ENCODE data around the gene FAM81B.

FAM81B gene

DNA sequence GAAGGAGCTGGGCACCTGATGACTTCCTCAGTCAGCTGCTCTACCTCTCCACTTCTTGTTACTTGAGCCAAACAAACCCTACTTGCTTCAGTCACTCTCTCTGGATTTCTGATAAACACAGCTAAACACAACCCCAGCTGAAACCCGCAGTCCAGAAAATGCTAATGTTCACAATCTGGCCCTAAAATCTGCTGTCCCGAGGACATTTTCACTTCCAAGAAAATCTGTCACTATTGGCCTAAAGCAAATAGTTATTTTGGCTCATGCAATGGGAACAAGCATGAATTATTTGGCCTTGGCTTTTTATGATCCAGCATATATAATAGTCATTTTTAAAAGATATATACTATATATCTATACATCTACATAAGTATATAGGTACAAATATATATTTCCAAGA lies 19.1 kb downstream of the FAM81B start:
- Histone ChIP-seq H3K4me1 (ENCODE audit: control insufficient read depth, insufficient read depth, low read length) (no peaks in the 10 kb centered on the region), H3K36me3 (ENCODE audit: control insufficient read depth, insufficient read depth, low read length) (no peaks in the 10 kb centered on the region), H3K9ac (ENCODE audit: low read length) (no peak overlapping the region), H3K27ac (ENCODE audit: low read depth, low read length) (no peak overlapping the region), H3K4me3 (ENCODE audit: low read length) (no peak overlapping the region), H3K27me3 (ENCODE audit: control insufficient read depth, insufficient read depth, low read length) (no peaks in the 10 kb centered on the region)

DNA sequence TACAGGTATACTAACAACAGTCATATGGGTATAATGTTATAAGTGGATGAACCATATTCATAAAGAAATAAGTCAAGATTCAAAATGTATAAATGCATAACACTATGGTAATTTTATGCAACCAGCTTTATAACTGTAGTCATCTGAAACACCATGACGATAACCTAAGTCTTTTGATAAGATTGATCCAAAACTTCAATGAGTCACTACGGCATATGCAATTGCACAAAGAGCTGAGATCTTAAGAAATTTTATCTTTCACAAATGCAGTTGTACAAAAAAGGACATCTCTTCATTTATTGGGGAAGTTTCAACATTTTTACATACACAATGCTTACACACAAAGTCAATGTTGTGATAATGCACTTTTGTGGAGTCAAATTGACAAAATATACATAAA lies 20.3 kb downstream of the FAM81B start:
- no peak overlapping the region for H3K27ac ChIP-seq (ENCODE audit: low read depth, low read length)
- H3K4me3 ChIP-seq (ENCODE audit: low read length): no peak overlapping the region
- H3K27me3 ChIP-seq (ENCODE audit: control insufficient read depth, insufficient read depth, low read length): no peaks in the 10 kb centered on the region
- no peak overlapping the region for H3K9ac ChIP-seq (ENCODE audit: low read length)
- H3K36me3 ChIP-seq (ENCODE audit: control insufficient read depth, insufficient read depth, low read length): no peaks in the 10 kb centered on the region
- no peaks in the 10 kb centered on the region for H3K4me1 ChIP-seq (ENCODE audit: control insufficient read depth, insufficient read depth, low read length)

DNA sequence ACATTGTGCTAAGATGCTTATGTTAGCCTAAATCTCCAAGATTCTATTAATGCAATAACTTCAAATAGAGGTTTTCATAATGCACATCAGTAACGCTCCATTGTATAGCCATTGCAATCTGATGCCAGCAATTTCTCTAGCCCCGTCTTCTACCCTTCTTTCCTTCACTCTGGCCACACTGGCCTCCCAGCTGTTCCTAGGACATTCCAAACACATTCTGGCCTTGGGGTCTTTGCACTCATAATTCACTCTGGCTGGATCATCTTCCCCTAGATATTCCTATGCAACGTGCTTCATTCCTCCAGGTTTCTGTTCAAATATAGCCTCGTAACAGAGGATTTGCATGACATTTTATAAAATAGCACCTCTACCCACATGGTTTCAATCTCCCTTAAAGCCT lies 23.3 kb downstream of the FAM81B start:
- no peak overlapping the region for H3K9ac ChIP-seq (ENCODE audit: low read length)
- no peaks in the 10 kb centered on the region for H3K36me3 ChIP-seq (ENCODE audit: control insufficient read depth, insufficient read depth, low read length)
- no peaks in the 10 kb centered on the region for H3K27me3 ChIP-seq (ENCODE audit: control insufficient read depth, insufficient read depth, low read length)
- H3K4me1 ChIP-seq (ENCODE audit: control insufficient read depth, insufficient read depth, low read length): no peaks in the 10 kb centered on the region
- no peak overlapping the region for H3K4me3 ChIP-seq (ENCODE audit: low read length)
- H3K27ac ChIP-seq (ENCODE audit: low read depth, low read length): no peak overlapping the region

DNA sequence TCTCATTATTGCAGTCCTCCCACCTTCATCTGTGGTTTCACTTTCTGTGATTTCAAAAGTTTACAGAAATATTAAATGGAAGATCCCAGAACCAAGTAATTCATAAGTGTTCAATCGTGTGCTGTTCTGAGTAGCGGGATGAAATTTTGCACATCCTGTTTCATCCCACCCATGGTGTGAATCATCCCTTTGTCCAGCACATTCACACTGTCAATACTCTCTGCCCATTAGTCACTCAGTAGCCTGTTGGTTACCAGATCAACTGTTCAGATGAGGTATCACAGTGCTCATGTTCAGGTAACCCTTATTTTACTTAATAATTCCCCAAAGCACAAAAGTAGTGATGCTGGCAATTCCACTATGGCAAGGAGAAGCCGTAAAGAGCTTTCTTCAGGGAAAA lies 26.8 kb downstream of the FAM81B start:
- Histone ChIP-seq H3K4me1 (ENCODE audit: control insufficient read depth, insufficient read depth, low read length) (no peaks in the 10 kb centered on the region), H3K27me3 (ENCODE audit: control insufficient read depth, insufficient read depth, low read length) (no peaks in the 10 kb centered on the region), H3K36me3 (ENCODE audit: control insufficient read depth, insufficient read depth, low read length) (no peaks in the 10 kb centered on the region), H3K4me3 (ENCODE audit: low read length) (no peak overlapping the region), H3K9ac (ENCODE audit: low read length) (no peak overlapping the region), H3K27ac (ENCODE audit: low read depth, low read length) (no peak overlapping the region)

DNA sequence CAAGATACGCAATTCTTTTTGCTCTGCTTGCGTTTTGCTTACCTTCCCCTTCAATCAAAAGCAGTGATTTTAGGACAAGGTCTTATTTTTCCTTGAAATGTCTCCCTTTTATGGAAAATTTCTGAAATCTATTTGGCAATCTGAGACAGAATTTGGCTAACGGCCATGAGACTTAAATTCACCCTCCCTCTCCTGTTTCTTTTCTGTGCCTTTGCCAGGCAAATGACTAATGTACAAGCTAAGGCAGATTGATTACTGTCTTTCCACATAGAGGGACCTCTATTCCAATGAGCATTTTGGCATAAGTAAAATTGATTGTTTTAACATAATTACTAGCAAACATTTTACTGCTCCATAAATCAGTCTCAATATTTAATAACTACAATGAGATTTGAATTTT lies 31.7 kb downstream of the FAM81B start:
- Histone ChIP-seq H3K27ac (ENCODE audit: low read depth, low read length) (no peak overlapping the region), H3K27me3 (ENCODE audit: control insufficient read depth, insufficient read depth, low read length) (no peaks in the 10 kb centered on the region), H3K4me1 (ENCODE audit: control insufficient read depth, insufficient read depth, low read length) (no peaks in the 10 kb centered on the region), H3K36me3 (ENCODE audit: control insufficient read depth, insufficient read depth, low read length) (no peaks in the 10 kb centered on the region), H3K4me3 (ENCODE audit: low read length) (no peak overlapping the region), H3K9ac (ENCODE audit: low read length) (no peak overlapping the region)

DNA sequence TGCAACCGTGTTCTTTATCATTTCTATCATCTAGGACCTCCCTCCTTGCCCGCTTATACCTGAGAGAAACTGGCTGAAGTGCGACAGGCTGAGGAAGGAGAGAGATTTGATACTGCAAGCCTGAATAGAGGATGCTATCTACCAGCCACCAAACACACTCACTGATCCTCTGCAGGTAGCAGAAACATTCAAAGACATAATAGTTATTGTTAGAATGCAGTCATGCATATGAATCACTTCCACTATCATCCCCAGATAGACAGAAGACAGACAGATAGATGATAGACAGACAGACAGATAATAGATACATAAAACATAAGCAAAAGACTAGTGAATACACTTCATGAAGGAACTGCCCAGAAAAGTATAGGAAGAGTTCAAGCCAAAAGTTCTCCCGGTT lies 32.9 kb downstream of the FAM81B start:
- H3K27ac ChIP-seq (ENCODE audit: low read depth, low read length): no peak overlapping the region
- H3K36me3 ChIP-seq (ENCODE audit: control insufficient read depth, insufficient read depth, low read length): no peaks in the 10 kb centered on the region
- no peak overlapping the region for H3K4me3 ChIP-seq (ENCODE audit: low read length)
- no peaks in the 10 kb centered on the region for H3K4me1 ChIP-seq (ENCODE audit: control insufficient read depth, insufficient read depth, low read length)
- H3K27me3 ChIP-seq (ENCODE audit: control insufficient read depth, insufficient read depth, low read length): no peaks in the 10 kb centered on the region
- no peak overlapping the region for H3K9ac ChIP-seq (ENCODE audit: low read length)

DNA sequence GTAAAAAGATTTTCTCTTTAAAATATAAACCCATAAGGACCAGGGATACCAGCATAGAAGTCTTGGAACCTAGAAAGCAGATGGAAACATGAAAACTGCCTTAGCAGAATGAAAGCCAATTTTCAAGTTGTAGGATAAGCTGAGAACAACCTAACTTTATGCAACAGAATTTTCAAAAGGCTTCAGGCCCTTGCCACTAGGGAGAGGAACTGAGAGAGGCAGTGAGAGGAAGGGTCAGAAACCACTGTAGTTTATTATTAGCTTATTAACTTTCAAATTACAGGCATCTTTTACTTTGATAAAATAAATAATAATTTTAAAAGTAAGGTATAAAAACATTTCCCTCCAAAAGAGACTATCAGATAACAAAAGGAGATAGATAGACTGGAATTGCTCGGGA lies 33.4 kb downstream of the FAM81B start:
- Histone ChIP-seq H3K9ac (ENCODE audit: low read length) (no peak overlapping the region), H3K36me3 (ENCODE audit: control insufficient read depth, insufficient read depth, low read length) (no peaks in the 10 kb centered on the region), H3K27ac (ENCODE audit: low read depth, low read length) (no peak overlapping the region), H3K27me3 (ENCODE audit: control insufficient read depth, insufficient read depth, low read length) (no peaks in the 10 kb centered on the region), H3K4me1 (ENCODE audit: control insufficient read depth, insufficient read depth, low read length) (no peaks in the 10 kb centered on the region), H3K4me3 (ENCODE audit: low read length) (no peak overlapping the region)

DNA sequence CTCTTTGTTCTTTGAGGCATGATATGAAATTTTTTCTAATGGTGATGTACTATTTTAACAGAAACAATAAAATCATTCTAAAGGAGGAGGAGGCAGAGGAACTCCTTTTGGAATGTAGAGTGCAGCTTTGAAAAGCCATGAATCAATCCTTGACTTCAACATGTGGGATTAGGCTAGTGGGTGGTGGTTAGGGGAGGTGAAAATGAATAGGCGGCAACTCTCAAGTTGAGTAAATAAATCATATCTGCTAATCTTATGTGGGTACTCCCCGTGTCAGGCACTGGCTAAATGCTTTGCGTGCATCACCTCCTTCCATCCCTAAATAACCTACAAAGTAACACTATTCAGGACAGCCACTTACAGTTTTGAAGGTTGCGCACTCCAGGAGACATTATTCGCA lies 35.1 kb downstream of the FAM81B start:
- no peaks in the 10 kb centered on the region for H3K36me3 ChIP-seq (ENCODE audit: control insufficient read depth, insufficient read depth, low read length)
- H3K4me3 ChIP-seq (ENCODE audit: low read length): no peak overlapping the region
- no peak overlapping the region for H3K9ac ChIP-seq (ENCODE audit: low read length)

DNA sequence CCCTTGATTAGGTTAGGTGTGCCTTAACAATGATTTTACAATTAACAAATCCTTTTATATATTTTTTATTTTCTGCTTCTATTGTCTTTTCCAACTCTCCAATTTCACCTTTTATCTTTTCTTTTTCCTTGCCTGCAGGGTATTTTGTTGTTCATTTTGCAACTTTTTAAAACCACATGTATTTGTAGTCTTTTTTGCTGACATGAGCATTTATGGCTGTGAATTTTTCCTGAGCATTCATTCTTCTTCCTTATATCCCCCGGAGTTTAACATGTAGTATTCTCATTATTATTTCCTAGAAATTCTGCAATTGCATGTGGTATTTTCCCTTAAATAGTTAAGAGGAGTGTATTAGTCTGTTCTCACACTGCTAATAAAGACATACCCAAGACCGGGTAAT lies 41.6 kb downstream of the FAM81B start:
- Histone ChIP-seq H3K4me1 (ENCODE audit: control insufficient read depth, insufficient read depth, low read length) (no peaks in the 10 kb centered on the region), H3K27ac (ENCODE audit: low read depth, low read length) (no peak overlapping the region), H3K9ac (ENCODE audit: low read length) (no peak overlapping the region), H3K36me3 (ENCODE audit: control insufficient read depth, insufficient read depth, low read length) (no peaks in the 10 kb centered on the region), H3K4me3 (ENCODE audit: low read length) (no peak overlapping the region), H3K27me3 (ENCODE audit: control insufficient read depth, insufficient read depth, low read length) (no peaks in the 10 kb centered on the region)

More for the DNA sequence above, 35.1 kb downstream of the FAM81B start:
- Histone ChIP-seq H3K27me3 (ENCODE audit: control insufficient read depth, insufficient read depth, low read length) (no peaks in the 10 kb centered on the region), H3K27ac (ENCODE audit: low read depth, low read length) (no peak overlapping the region), H3K4me1 (ENCODE audit: control insufficient read depth, insufficient read depth, low read length) (no peaks in the 10 kb centered on the region)

DNA sequence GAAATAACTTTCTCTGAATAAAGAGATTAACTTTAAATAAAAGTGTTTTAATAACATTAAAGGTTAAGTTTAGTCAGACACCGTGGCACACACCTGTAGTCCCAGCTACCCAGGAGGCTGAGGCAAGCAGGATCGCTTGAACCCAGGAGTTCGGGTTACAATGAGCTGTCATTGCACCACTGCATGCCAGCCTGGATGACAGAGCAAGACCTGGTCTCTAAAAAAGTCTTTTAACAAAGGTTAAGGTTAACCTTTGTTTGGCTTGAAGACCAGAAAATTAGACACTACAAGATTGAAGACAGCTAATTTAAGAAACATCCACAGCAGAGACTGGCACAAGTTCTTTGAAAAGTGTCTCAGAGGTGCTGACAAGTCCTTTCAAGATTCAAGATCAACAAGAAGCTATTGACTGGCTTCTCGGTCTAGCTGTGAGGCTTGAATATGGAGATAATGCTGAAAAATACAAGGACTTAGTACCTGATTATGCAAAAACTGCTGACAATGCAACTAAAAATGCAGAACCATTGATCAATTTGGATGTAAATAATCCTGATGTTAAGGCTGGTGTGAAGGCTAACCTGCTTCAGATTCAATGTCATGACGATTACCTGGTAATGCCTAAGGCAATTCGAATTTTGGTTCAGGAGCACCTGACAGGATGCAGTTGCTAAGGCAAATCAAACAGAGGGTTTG lies 48.8 kb downstream of the FAM81B start:
- Histone ChIP-seq H3K27ac (ENCODE audit: low read depth, low read length) (no peak overlapping the region), H3K4me3 (ENCODE audit: low read length) (no peak overlapping the region)

DNA sequence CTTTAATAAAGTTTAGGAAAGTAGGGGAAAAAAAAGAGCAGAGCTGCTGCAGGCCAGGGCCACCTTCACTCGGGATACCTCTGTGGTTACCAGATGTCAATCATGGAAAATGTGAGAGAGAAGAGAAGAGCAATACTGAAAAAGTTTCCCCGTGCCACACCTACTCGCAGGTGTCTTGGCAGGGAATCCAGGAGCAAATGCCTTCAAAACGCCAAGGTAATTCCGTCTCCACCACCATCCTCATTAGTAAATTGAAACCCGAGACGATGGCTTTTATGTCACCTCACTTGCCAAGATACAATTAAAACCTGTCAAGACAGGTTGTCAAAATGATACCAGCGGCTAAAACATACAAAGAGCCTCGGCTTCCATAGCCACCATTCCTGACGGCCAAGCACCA lies 49.7 kb downstream of the FAM81B start:
- no peak overlapping the region for H3K27ac ChIP-seq (ENCODE audit: low read depth, low read length)
- no peaks in the 10 kb centered on the region for H3K27me3 ChIP-seq (ENCODE audit: control insufficient read depth, insufficient read depth, low read length)
- no peaks in the 10 kb centered on the region for H3K4me1 ChIP-seq (ENCODE audit: control insufficient read depth, insufficient read depth, low read length)

More for the DNA sequence above, 48.8 kb downstream of the FAM81B start:
- Histone ChIP-seq H3K36me3 (ENCODE audit: control insufficient read depth, insufficient read depth, low read length) (no peaks in the 10 kb centered on the region), H3K27me3 (ENCODE audit: control insufficient read depth, insufficient read depth, low read length) (no peaks in the 10 kb centered on the region), H3K4me1 (ENCODE audit: control insufficient read depth, insufficient read depth, low read length) (no peaks in the 10 kb centered on the region), H3K9ac (ENCODE audit: low read length) (no peak overlapping the region)

DNA sequence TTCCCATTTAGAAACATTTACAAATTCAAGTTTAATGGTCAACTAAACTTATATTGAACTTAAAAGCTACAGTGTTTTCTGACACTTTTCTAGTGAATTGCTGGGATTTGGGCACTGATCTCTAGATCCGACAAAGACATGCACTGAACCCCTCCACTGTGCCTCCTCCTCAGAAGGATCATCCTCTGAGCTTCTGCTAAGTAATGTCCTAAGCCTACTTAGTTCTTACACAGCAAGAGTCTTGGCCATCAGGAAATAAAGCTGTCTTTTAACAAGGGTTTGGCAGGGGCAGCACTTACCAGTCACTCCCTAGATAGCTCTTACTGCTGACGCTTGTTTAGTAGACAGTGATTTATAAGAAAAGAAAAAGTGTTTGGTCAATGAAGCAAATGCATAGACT lies 50.5 kb downstream of the FAM81B start:
- Histone ChIP-seq H3K4me3 (ENCODE audit: low read length) (no peak overlapping the region), H3K4me1 (ENCODE audit: control insufficient read depth, insufficient read depth, low read length) (no peaks in the 10 kb centered on the region), H3K27me3 (ENCODE audit: control insufficient read depth, insufficient read depth, low read length) (no peaks in the 10 kb centered on the region), H3K36me3 (ENCODE audit: control insufficient read depth, insufficient read depth, low read length) (no peaks in the 10 kb centered on the region), H3K27ac (ENCODE audit: low read depth, low read length) (no peak overlapping the region), H3K9ac (ENCODE audit: low read length) (no peak overlapping the region)

More for the DNA sequence above, 49.7 kb downstream of the FAM81B start:
- Histone ChIP-seq H3K9ac (ENCODE audit: low read length) (no peak overlapping the region), H3K4me3 (ENCODE audit: low read length) (no peak overlapping the region), H3K36me3 (ENCODE audit: control insufficient read depth, insufficient read depth, low read length) (no peaks in the 10 kb centered on the region)

DNA sequence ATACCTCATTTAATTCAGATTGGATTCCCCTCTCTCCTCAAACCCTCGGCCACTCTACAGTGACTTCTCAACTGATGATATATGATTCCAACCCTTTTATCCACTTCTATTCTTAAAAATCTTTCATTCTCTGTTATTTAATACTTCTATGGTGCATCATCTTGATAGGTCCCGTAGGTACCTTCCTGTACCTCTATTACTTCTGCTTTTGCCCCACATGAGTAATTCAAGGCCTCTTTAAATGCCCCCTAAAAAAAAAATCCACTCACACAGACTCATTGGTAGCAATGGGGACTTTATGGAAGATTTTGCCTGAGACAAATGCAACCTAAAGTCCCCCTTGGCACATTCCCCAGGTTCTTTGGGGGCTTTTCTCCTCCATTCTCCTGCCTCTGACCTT lies 54.3 kb downstream of the FAM81B start:
- Histone ChIP-seq H3K9ac (ENCODE audit: low read length) (no peak overlapping the region), H3K4me3 (ENCODE audit: low read length) (no peak overlapping the region), H3K36me3 (ENCODE audit: control insufficient read depth, insufficient read depth, low read length) (no peaks in the 10 kb centered on the region), H3K4me1 (ENCODE audit: control insufficient read depth, insufficient read depth, low read length) (no peaks in the 10 kb centered on the region), H3K27ac (ENCODE audit: low read depth, low read length) (no peak overlapping the region), H3K27me3 (ENCODE audit: control insufficient read depth, insufficient read depth, low read length) (no peaks in the 10 kb centered on the region)

Measured in rectal smooth muscle tissue (tissue), 1 donor.